Subcutaneous adipose tissue (tissue), 4 donors: ENCODE data around the gene FNDC5. TPM values are rescaled to one million over a fixed set of nuclear protein-coding genes. Genes with fewer than 3 reads are reported as not detected.

ENCODE experiments used
- total RNA-seq, 4 donors: library from RNA; depleted of rRNA; stranded (reverse); fragments of >200 nt; gene quantifications; one replicate each; pipeline ENCODE4 v1.1.0, GENCODE V29; 2016
- TF ChIP-seq, protein P1 (sequence below): fragments of 450-650 bp; IDR thresholded peaks from one replicate; pipeline ENCODE4 v1.5.1; 2016; ENCODE audit warnings: low read depth, mild to moderate bottlenecking, control low read depth, antibody characterized with exemption, moderate library complexity

Gene FNDC5
- total RNA-seq, 4 donors from 2014 or later: 0.85 to 0.88 TPM; not detected in 2

DNA sequence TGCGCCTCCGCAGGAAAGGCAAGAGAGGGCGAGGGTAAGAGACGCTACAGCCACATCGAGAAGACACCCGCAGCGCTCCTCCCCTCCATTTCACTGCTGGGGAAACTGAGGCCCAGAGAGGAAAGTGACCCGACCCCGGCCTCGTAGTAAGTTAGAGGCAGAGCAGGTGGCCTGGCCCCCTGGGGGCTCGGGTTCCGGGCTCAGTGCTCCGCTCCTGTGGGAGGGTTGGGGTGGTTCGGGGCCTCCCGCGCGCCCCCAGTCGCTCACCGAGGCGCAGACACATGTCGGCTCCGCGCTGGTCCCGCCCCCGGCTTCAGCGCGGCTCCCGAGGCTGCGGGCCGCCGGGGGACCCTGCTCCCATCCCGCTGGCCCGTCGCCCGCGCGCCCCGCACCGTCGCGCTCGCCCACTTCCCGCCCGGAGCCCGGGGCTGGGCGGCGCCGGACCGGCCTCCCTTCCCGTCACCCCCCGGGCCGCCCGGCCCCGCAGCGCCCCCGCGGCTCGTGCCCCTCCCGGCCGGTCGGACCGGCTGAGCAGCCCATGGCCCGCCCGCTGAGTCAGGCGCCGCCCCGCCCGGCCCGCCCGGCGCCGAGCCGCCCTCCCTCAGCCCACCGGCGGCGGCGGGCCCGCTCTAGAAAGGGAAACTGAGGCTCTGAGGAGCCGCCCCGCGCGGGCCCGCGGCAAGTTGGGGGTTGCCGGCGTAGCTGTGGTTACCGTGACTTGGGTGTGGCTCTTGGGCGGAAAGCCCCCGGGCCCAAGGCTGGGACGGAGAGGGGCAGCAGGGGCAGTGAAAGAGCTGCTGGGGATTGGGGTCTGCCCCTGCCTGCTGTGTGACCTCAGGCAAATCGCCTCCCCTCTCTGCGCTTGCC is 30.5 kb upstream of the FNDC5 start, which contains the start of gene TMEM54:
TSS of gene TMEM54 (minus strand) at position 434 of the 867 bp plus-strand sequence. CDS start at position 283, 151 bp downstream.
- TF ChIP-seq, protein P1, sequence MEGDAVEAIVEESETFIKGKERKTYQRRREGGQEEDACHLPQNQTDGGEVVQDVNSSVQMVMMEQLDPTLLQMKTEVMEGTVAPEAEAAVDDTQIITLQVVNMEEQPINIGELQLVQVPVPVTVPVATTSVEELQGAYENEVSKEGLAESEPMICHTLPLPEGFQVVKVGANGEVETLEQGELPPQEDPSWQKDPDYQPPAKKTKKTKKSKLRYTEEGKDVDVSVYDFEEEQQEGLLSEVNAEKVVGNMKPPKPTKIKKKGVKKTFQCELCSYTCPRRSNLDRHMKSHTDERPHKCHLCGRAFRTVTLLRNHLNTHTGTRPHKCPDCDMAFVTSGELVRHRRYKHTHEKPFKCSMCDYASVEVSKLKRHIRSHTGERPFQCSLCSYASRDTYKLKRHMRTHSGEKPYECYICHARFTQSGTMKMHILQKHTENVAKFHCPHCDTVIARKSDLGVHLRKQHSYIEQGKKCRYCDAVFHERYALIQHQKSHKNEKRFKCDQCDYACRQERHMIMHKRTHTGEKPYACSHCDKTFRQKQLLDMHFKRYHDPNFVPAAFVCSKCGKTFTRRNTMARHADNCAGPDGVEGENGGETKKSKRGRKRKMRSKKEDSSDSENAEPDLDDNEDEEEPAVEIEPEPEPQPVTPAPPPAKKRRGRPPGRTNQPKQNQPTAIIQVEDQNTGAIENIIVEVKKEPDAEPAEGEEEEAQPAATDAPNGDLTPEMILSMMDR: no peak

- TF ChIP-seq, protein P1: no peak
Observed at GRCh38 chr1:32900371-32900955, 29.8 kb upstream of the FNDC5 start.

GRCh38 chr1:32899586-32900296 is 29.0 kb upstream of the FNDC5 start:
- TF ChIP-seq, protein P1: no peak

- TF ChIP-seq, protein P1: no peak
Observed at GRCh38 chr1:32898958-32899357, 28.2 kb upstream of the FNDC5 start.

GRCh38 chr1:32898056-32898455 is 27.3 kb upstream of the FNDC5 start:
- TF ChIP-seq, protein P1: no peak

DNA sequence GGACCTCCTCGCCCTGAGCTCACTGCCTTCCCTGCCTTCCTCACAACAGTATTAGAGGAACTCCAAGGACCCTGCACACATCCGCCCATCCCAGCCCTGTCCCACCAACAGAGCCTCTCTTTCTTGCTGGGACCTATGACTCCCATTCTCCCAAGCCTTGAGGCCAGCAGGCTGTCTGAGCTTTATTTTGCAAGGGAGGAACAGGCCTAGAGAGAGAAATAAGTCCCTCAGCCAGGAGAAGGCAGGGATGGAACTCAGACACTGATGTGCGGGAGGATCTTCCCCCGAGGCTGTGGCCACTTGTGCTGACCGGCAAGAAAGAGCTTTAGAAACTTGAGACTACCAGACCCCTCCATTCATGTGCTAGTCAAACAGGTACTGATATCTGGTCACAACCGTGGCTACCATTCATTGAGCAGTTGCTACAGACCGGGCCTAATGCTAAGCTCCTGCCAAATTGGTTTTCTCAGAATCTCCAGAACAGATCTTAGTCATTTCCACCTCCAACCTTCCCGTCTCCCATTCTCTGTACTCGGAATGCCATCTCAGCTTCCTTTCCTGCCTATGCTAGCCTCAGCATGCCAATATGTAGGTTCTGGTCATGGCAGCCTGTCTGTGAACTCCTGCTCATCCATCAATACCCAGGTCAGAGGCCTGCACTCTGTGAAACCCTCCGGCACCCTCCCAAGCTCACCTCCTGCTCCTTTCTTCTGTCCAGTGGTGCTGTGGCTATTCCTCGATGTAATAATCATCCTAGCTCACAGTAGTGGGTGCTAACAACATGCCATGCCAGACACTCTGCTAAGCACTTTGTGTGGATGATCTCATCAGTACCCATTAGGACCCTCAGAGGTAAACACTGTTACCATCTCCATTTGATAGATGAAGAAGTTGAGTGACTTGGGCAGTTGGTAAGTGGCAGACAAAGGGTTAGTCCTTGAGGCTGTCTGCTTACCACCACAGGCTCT is 26.7 kb upstream of the FNDC5 start:
- TF ChIP-seq, protein P1: no peak
